GM12878 (cell line): ENCODE measurements around the gene CFDP1. TPM values are rescaled to one million over a fixed set of nuclear protein-coding genes. Genes with fewer than 3 reads are reported as not detected.

Experiments used
- ATAC-seq: fragments of 200-7000 bp; cut with Tn5 transposase; 3 replicates; pipeline ENCODE4 v1.9.1; 2020; ENCODE audit warnings: mild to moderate bottlenecking, moderate library complexity
- BruUV-seq: library from RNA; stranded (reverse); fragments of 400-500 nt; replicated peaks from 2 replicates; lab custom pipeline; 2021; lab: Mats Ljungman, UMichigan
- CTCF ChIA-PET: fragments of 300-600 bp; sonication (Branson Sonifier 250); formaldehyde crosslinking; extraction: SDS; loops from one replicate; lab custom pipeline; 2021; ENCODE audit warnings: inconsistent platforms; lab: Yijun Ruan, JAX
- POLR2A ChIA-PET: fragments of 350-600 bp; formaldehyde crosslinking; extraction: SDS; loops from one replicate; lab custom pipeline; 2021; ENCODE audit warnings: inconsistent platforms; lab: Charles Lee
- RAD21 ChIA-PET: fragments of 300-600 bp; sonication (Branson Sonifier 250); formaldehyde crosslinking; loops from one replicate; lab custom pipeline; 2023; ENCODE audit warnings: antibody characterized with exemption; ENCODE audit not compliant: unreplicated experiment; lab: Charles Lee
- SMC1A ChIA-PET: fragments of 300-600 bp; sonication (Branson Sonifier 250); formaldehyde crosslinking; loops from one replicate; lab custom pipeline; 2023; ENCODE audit not compliant: unreplicated experiment, uncharacterized antibody; lab: Charles Lee
- DNase-seq: peaks from one replicate; pipeline ENCODE4 v3.0.0-alpha.2; 2011; ENCODE audit warnings: low read depth, low spot score
- FAIRE-seq: peaks from 3 replicates; lab custom pipeline; 2011; peaks lifted over from hg19 to GRCh38; lab: Jason Lieb, UNC
- H2AFZ ChIP-seq: 2 replicates; pipeline ENCODE4 v1.6.0; 2011; ENCODE audit warnings: low read depth, low read length, control low read depth; ENCODE audit not compliant: control insufficient read depth
- H3K27ac ChIP-seq: 2 replicates; pipeline ENCODE4 v1.5.1; 2011; ENCODE audit warnings: control low read depth; ENCODE audit not compliant: control insufficient read depth, insufficient read depth
- H3K27me3 ChIP-seq, 2 experiments: replicated peaks in 1 of 2; 2 replicates each; pipeline versions ENCODE4 v1.6.0 to v1.6.1; 2011; ENCODE audit warnings: low read length in 1 of 2; ENCODE audit not compliant: control insufficient read depth in 2 of 2, insufficient read depth in 2 of 2
- H3K36me3 ChIP-seq, 2 experiments: 2 replicates each; pipeline ENCODE4 v1.5.1; 2011; ENCODE audit warnings: low read length in 1 of 2; ENCODE audit not compliant: control insufficient read depth in 2 of 2, insufficient read depth in 2 of 2
- H3K4me1 ChIP-seq: 2 replicates; pipeline ENCODE4 v1.6.1; 2011; ENCODE audit warnings: mild to moderate bottlenecking, low read length, moderate library complexity, mixed read lengths; ENCODE audit not compliant: control insufficient read depth, insufficient read depth
- H3K4me2 ChIP-seq: 2 replicates; pipeline ENCODE4 v1.6.0; 2011; ENCODE audit warnings: control low read depth; ENCODE audit not compliant: control insufficient read depth, insufficient read depth
- H3K4me3 ChIP-seq: fragments of 200-600 bp; sonication (generic); 2 replicates; pipeline ENCODE4 v1.5.1; 2016
- H3K79me2 ChIP-seq: 2 replicates; pipeline ENCODE4 v1.6.0; 2011; ENCODE audit warnings: low read length; ENCODE audit not compliant: control insufficient read depth, insufficient read depth
- H3K9ac ChIP-seq: 2 replicates; pipeline ENCODE4 v1.8.0; 2011; ENCODE audit warnings: low read length, control low read depth, mixed read lengths; ENCODE audit not compliant: control insufficient read depth, insufficient read depth
- H3K9me3 ChIP-seq: replicated peaks from 3 replicates; pipeline ENCODE4 v1.5.1; 2011; ENCODE audit warnings: mild to moderate bottlenecking, low read length; ENCODE audit not compliant: control insufficient read depth, insufficient read depth
- H4K20me1 ChIP-seq: 2 replicates; pipeline ENCODE4 v1.6.0; 2011; ENCODE audit not compliant: control insufficient read depth, insufficient read depth
- JUND ChIP-seq: IDR thresholded peaks from 2 replicates; pipeline ENCODE4 v1.6.1; 2012; ENCODE audit warnings: low read depth, mild to moderate bottlenecking, low read length, improper control_type of control experiment, moderate library complexity
- MYC ChIP-seq: IDR thresholded peaks from 2 replicates; pipeline ENCODE4 v1.6.1; 2011; ENCODE audit warnings: mild to moderate bottlenecking, low read length, moderate library complexity, inconsistent platforms; ENCODE audit not compliant: insufficient read depth, insufficient replicate concordance, insufficient read length, severe bottlenecking
- NKRF ChIP-seq: fragments of 450-650 bp; conservative IDR thresholded peaks from 2 replicates; pipeline ENCODE4 v1.6.1; 2017; ENCODE audit warnings: mild to moderate bottlenecking, moderate library complexity
- PAX5 ChIP-seq: IDR thresholded peaks from 2 replicates; pipeline ENCODE4 v1.6.1; 2011; ENCODE audit warnings: low read depth, low read length, borderline replicate concordance
- POLR2A ChIP-seq: IDR thresholded peaks from 2 replicates; pipeline ENCODE4 v1.6.1; 2011; ENCODE audit warnings: low read depth, mild to moderate bottlenecking, low read length
- PRDM15 ChIP-seq: fragments of 450-650 bp; formaldehyde crosslinking; IDR thresholded peaks from 2 replicates; pipeline ENCODE4 v1.4.0; 2020; ENCODE audit warnings: mild to moderate bottlenecking, moderate library complexity
- RAD21 ChIP-seq: IDR thresholded peaks from 2 replicates; pipeline ENCODE4 v1.6.1; 2011; ENCODE audit warnings: mild to moderate bottlenecking, low read depth, low read length, moderate library complexity; ENCODE audit not compliant: insufficient read depth
- RB1 ChIP-seq: fragments of 450-650 bp; formaldehyde crosslinking; IDR thresholded peaks from 2 replicates; pipeline ENCODE4 v1.6.1; 2017; ENCODE audit warnings: mild to moderate bottlenecking, borderline replicate concordance
- SMARCA5 ChIP-seq: fragments of 450-650 bp; IDR thresholded peaks from 2 replicates; pipeline ENCODE4 v1.6.1; 2017; ENCODE audit warnings: mild to moderate bottlenecking
- TCF12 ChIP-seq: IDR thresholded peaks from 2 replicates; pipeline ENCODE4 v1.6.1; 2011; ENCODE audit warnings: low read depth, mild to moderate bottlenecking, low read length
- WGBS: methylation state at CpG from one replicate; pipeline ENCODE4 v1.1.6; 2016; ENCODE audit warnings: low lambda C conversion rate; ENCODE audit not compliant: insufficient replicate concordance, insufficient coverage; ENCODE audit errors: missing lambda C conversion rate; 5-methylcytosine and 5-hydroxymethylcytosine counted together
- in situ Hi-C: fragments of 300-500 bp; cut with MboI; formaldehyde crosslinking; loops from 9 replicates; pipeline ENCODE4 v1.14.3; 2018; ENCODE audit warnings: mixed read lengths
- intact Hi-C: fragments of 100-400 bp; cut with micrococcal nuclease; formaldehyde crosslinking; loops from one replicate; pipeline ENCODE4 v1.14.2; 2022; ENCODE audit not compliant: unreplicated experiment
- polyA plus RNA-seq, 11 experiments: library from polyadenylated mRNA; depleted of rRNA in 4 of 11; unstranded in 6 of 11; stranded (reverse) in 5 of 11; fragments of >200 nt; fragmentation: Nextera tagmentation in 4 of 11; fragmentation: Illumina TruSeq in 1 of 11; extraction: Ambion mirVana in 4 of 11; extraction: Trizol in 1 of 11; gene quantifications; 1 replicate in 1 of 11; 2 replicates in 10 of 11; pipeline versions ENCODE4 v1.2.1 to v1.2.3, GENCODE V29; 2011 to 2016; ENCODE audit warnings: inconsistent platforms in 2 of 11, missing spikeins in 2 of 11, low read depth in 1 of 11
- total RNA-seq, 4 experiments: library from RNA; depleted of rRNA in 3 of 4; stranded (reverse); fragments of >200 nt in 3 of 4; fragmentation: Illumina TruSeq in 1 of 4; extraction: Trizol in 1 of 4; gene quantifications; 2 replicates each; pipeline versions ENCODE4 v1.2.1 to v1.2.3, GENCODE V29; 2013 to 2021

CFDP1 gene
- total and polyA plus RNA-seq, 10 of the 15 experiments (the other 5 are each of a cell fraction or from before 2014, with no cell fraction given): 22.3 to 64.8 (median 36.7) TPM

- TF ChIP-seq PRDM15 (CRISPR knock-in tag): no peak
Observed at GRCh38 chr16:75280331-75280804, 152.9 kb downstream of the CFDP1 start (continued).

- no peaks in the 10 kb centered on the region for H3K27me3 ChIP-seq
- no peak overlapping the region for H2AFZ ChIP-seq
- SMC1A ChIA-PET: interaction anchor here (1.1 kb wide), 1 partner anchor 14 kb away, joined by 4 read pairs; no protein-coding TSS in a partner anchor
- no peaks in the 10 kb centered on the region; the same call in 1 of the 2 replicates for H3K4me1 ChIP-seq
- no peaks in the 10 kb centered on the region for H3K36me3 ChIP-seq
- TF ChIP-seq TCF12 (no peak), SMARCA5 (no peak), POLR2A (no peak), JUND (no peak), RB1 (no peak), PAX5 (no peak), MYC (no peak), RAD21 (no peak), NKRF (no peak)
- H3K9me3 ChIP-seq: no peaks in the 10 kb centered on the region
- CTCF ChIA-PET: interaction anchor here (0.7 to 1.9 kb wide), 4 partner anchors 10 to 236 kb away, joined by 3 to 5 read pairs (median 3); no protein-coding TSS in a partner anchor
- no peaks in the 10 kb centered on the region for H4K20me1 ChIP-seq
- FAIRE-seq (no peak), DNase-seq (no peak), ATAC-seq (no peak; the same call in 2 of the 3 replicates)
- POLR2A ChIA-PET: interaction anchor here (0.8 kb wide), 1 partner anchor 26 kb away, joined by 3 read pairs; no protein-coding TSS in a partner anchor
- no peak overlapping the region for H3K27ac ChIP-seq
- no TSS peak for BruUV-seq
- H3K4me3 ChIP-seq: no peak overlapping the region
- H3K9ac ChIP-seq: no peak overlapping the region
- RAD21 ChIA-PET: no interaction called here
- WGBS: 45% methylated on average over 10 of the region's 10 CpGs
- in situ Hi-C loops (no loop called here), intact Hi-C loops (no loop called here)
- no peak overlapping the region for H3K4me2 ChIP-seq
- no peaks in the 10 kb centered on the region for H3K79me2 ChIP-seq
Observed at GRCh38 chr16:75279305-75279704, 154.0 kb downstream of the CFDP1 start.
